Measurements from ENCODE around the gene ATG2A. TPM values are rescaled to one million over a fixed set of nuclear protein-coding genes. Genes with fewer than 3 reads are reported as not detected.

The ATG2A gene
- total and polyA plus RNA-seq, 2 of the 8 experiments (the other 6 are each of a cell fraction or from before 2014, with no cell fraction given): 12.1 to 22.1 TPM

- H3K9me3 ChIP-seq (ENCODE audit: insufficient read depth in 2 of 2, low read depth in 1 of 2, low read length in 1 of 2): no peaks in the 10 kb centered on the region
- H3K18ac ChIP-seq (ENCODE audit: extremely low read depth, low read length): no peak overlapping the region
- no peak overlapping the region for H3K4me3 ChIP-seq (ENCODE audit: extremely low read depth in 1 of 4, insufficient read depth in 2 of 4, low read depth in 3 of 4, low read length in 4 of 4)
- POLR2A ChIA-PET (ENCODE audit: partially characterized antibody): interaction anchor here (1.1 to 1.3 kb wide), 3 partner anchors 12 to 205 kb away, joined by 3 to 5 read pairs (median 3); partner anchors contain the start of gene TM7SF2
- no peak overlapping the region for H3K56ac ChIP-seq (replicated peaks; ENCODE audit: insufficient read length, low read depth, low read length)
- H2BK20ac ChIP-seq (ENCODE audit: low read length): no peak overlapping the region
- no peak overlapping the region for H3K4me2 ChIP-seq (ENCODE audit: insufficient read depth in 1 of 2, low read depth in 2 of 2, low read length in 2 of 2)
- H3K27me3 ChIP-seq (replicated peaks in 1 of 4; ENCODE audit: control insufficient read depth in 3 of 4, extremely low read depth in 1 of 4, insufficient read depth in 3 of 4, low read length in 3 of 4): no peaks in the 10 kb centered on the region
- H2AFZ ChIP-seq (ENCODE audit: low read length): no peak overlapping the region
- no peak overlapping the region for H2BK12ac ChIP-seq (ENCODE audit: low read depth, low read length)
- TF ChIP-seq FOSL1 (IDR thresholded peaks at IDR 0.05; ENCODE audit: insufficient read depth, low read depth, low read length) (no peak), HDAC2 (IDR thresholded peaks at IDR 0.05; ENCODE audit: borderline replicate concordance in 1 of 2, low read depth in 2 of 2, low read length in 2 of 2) (no peak), SUZ12 (IDR thresholded peaks at IDR 0.05; ENCODE audit: low read length) (no peak), NANOG (IDR thresholded peaks at IDR 0.05; ENCODE audit: insufficient read depth, low read depth, low read length, poor library complexity, severe bottlenecking) (no peak)
- H3K4ac ChIP-seq (replicated peaks; ENCODE audit: insufficient read length, low read depth, low read length): no peak overlapping the region
- H3K23me2 ChIP-seq (ENCODE audit: low read depth, low read length): no peaks in the 10 kb centered on the region
- H4K91ac ChIP-seq (replicated peaks; ENCODE audit: insufficient read length, low read length): no peak overlapping the region
- peaks cover 2 to 5% of the 10 kb centered on the region in 2 experiments for H4K20me1 ChIP-seq (replicated peaks in 1 of 2; ENCODE audit: control insufficient read depth in 1 of 2, insufficient read depth in 2 of 2, low read length in 2 of 2)
- CTCF ChIA-PET (ENCODE audit: partially characterized antibody): interaction anchor here (1.2 to 1.3 kb wide), 4 partner anchors 12 to 90 kb away, joined by 3 to 5 read pairs (median 4); partner anchors contain the start of gene BATF2
- no peak for FAIRE-seq
- H3K9ac ChIP-seq (replicated peaks in 1 of 4; ENCODE audit: extremely low read depth in 1 of 4, low read depth in 3 of 4, low read length in 3 of 4): no peak overlapping the region
- H2BK15ac ChIP-seq (ENCODE audit: low read length): no peak overlapping the region
- H4K5ac ChIP-seq (ENCODE audit: insufficient read length, low read depth, low read length): no peak overlapping the region
- WGBS, 2 experiments (ENCODE audit: extremely low coverage in 1 of 2, insufficient coverage in 1 of 2, insufficient read length in 1 of 2, insufficient replicate concordance in 2 of 2, low coverage in 1 of 2, low lambda C conversion rate in 2 of 2, missing lambda C conversion rate in 1 of 2): 95% methylated on average over 12 of the region's 13 CpGs; no CpG with 5 or more reads in 1 of the 2 experiments
- DNase-seq (ENCODE audit: low read depth in 1 of 2, low spot score in 2 of 2): no peak
- H2BK120ac ChIP-seq (replicated peaks; ENCODE audit: low read depth, low read length): no peak overlapping the region
- H3K14ac ChIP-seq (ENCODE audit: insufficient read length): no peak overlapping the region
- no peak overlapping the region for H4K8ac ChIP-seq (ENCODE audit: extremely low read depth, insufficient read depth, low read length)
- H3K79me1 ChIP-seq (ENCODE audit: low read depth, low read length): no peaks in the 10 kb centered on the region
- no peak overlapping the region for H3K27ac ChIP-seq (ENCODE audit: low read depth, low read length)
- H2BK5ac ChIP-seq (ENCODE audit: low read depth, low read length): no peak overlapping the region
- no peaks in the 10 kb centered on the region for H3K4me1 ChIP-seq (replicated peaks in 1 of 4; ENCODE audit: control insufficient read depth in 3 of 4, insufficient read depth in 4 of 4, low read length in 3 of 4)
- H2AK5ac ChIP-seq (ENCODE audit: low read depth, low read length): no peak overlapping the region
- H3K36me3 ChIP-seq (ENCODE audit: control insufficient read depth in 2 of 4, insufficient read depth in 4 of 4, low read length in 3 of 4): peaks cover 0 to 27% (median 14%) of the 10 kb centered on the region in 4 experiments; a peak in 6 of 8 replicates
- H3K23ac ChIP-seq (ENCODE audit: insufficient read length): no peak overlapping the region
- no peaks in the 10 kb centered on the region for H3K79me2 ChIP-seq (ENCODE audit: control insufficient read depth in 1 of 2, insufficient read depth in 2 of 2, low read length in 2 of 2)
These were observed 10.7 kb downstream of the ATG2A start for GRCh38 chr11:64906314-64906635.
